Astrocyte (in vitro differentiated cells and primary cell): ENCODE results near the gene NAV3.

Source experiments
- CTCF ChIP-seq: IDR thresholded peaks from 2 replicates; pipeline ENCODE4 v1.5.1; 2011; ENCODE audit warnings: low read depth, mild to moderate bottlenecking, inconsistent platforms, low read length, moderate library complexity; ENCODE audit not compliant: insufficient read depth
- EZH2 ChIP-seq: IDR thresholded peaks from 2 replicates; pipeline ENCODE4 v1.6.1; 2012; ENCODE audit warnings: mild to moderate bottlenecking, low read length, inconsistent platforms; ENCODE audit not compliant: insufficient read depth

GRCh38 chr12:78210506-78210860, 379.8 kb downstream of the NAV3 start:
- TF ChIP-seq CTCF: no peak
- no peak for TF ChIP-seq EZH2
